GM19043 (cell line): ENCODE measurements around the gene ITGBL1.
"Not testable (repeated sequence)": the region's sequence is repeated elsewhere in the genome, so short reads cannot be mapped to it uniquely, and the experiment has no call there.

Experiments
- ATAC-seq: cut with Tn5 transposase; IDR thresholded peaks from one replicate; pipeline ENCODE4 v1.9.1; 2021; ENCODE audit warnings: low read depth; ENCODE audit not compliant: unreplicated experiment

The ITGBL1 gene

DNA sequence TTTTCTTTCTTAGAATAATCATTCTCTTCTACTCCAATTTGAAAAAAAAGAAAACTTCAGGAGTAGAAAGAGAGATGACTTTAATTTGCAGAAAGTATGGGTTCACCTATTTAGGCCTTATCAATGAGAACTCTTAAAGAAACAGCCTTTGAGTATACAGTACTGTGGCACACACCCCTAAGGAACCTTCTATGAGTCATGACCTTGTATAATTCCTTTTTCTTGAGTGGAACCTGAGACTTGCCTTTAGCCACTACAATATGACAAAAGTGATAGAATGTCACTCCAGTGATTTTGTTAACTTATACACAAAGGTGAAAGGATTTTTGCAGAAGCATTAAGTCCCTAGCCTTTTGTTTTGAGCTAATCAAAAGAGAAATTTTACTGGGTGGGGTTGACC, 58.7 kb downstream of the ITGBL1 start:
- ATAC-seq: no peak

DNA sequence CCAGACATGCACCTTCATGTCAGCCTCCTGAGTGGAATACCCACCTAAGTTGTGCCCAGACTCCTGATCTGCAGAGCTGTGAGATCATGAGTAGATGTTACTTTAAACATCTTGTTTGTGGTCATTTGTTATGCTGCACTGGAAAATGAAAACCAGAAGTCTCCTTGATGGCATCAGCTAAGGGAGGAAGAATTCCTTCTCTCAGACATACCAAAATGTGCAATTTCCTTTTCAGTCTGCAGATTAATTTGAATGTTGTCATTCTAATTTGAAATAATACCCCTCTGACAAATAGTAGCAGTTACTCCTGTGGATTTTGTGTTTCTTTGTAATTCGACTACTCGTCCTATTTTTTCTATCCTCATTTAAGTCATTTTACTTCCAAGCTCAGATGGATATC, 59.3 kb downstream of the ITGBL1 start:
- ATAC-seq: no peak

DNA sequence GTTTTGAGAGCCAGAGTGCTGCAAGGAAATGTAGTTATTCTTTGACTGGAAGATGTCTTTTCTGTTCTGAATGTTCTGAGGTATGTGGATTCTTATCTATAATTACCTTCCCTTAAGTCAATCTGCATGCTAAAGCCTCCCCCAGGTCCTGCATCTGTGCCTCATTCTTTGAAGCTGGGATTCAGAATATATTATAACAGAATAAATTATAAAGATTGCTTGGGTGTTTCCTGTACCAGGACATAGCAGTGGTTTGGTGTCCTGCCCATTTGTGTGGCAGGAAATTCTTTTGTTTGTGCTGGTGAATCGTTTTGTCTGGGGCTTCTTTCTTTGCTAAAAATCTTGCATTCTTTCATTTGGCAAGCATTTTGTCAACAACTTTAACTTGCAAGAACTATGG, 60.2 kb downstream of the ITGBL1 start:
- ATAC-seq: no peak

DNA sequence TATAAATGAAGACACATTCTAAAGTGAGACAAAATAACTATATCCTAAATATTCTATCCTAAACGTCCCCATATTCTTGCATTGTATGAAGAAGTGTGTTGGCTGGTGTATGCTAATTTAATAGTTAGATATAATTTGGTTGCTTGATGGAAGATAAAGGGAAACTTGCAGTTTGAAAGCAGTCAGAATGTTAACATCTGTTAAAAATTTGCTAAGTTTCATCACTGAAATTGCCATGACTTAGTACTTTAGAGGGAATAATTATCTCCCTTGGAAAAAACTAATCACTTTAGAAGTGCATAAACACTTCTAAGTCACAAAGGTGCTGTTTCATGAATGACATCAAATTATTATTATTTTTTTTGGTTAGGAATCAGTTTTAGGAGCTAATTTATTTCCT, 61.6 kb downstream of the ITGBL1 start:
- no peak for ATAC-seq

DNA sequence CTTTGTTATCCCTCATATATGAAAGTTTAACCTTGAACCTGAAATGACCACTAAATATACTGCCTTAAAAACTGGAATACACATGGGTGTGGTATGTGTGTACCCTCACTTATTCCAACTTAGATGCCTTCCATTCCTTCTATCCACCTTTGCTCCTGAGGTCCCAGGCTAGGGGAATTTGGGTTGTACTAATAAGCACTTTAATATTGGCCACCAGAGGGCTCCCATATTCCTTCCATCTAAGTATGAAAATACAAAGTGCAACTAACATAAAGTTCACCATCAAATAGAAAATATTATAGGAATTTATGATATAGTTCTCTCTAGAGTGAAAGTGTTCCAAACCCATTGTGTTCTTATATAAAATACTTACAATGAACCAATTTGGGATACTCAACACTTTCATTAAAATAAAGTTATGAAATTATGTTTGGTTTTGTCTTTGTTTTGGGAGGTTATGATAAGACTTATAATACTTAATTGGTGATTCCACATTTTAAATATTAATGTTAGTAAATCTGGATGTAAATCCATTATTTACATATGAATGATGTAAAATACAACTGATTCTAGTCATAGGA, 62.3 kb downstream of the ITGBL1 start:
- ATAC-seq: no peak

DNA sequence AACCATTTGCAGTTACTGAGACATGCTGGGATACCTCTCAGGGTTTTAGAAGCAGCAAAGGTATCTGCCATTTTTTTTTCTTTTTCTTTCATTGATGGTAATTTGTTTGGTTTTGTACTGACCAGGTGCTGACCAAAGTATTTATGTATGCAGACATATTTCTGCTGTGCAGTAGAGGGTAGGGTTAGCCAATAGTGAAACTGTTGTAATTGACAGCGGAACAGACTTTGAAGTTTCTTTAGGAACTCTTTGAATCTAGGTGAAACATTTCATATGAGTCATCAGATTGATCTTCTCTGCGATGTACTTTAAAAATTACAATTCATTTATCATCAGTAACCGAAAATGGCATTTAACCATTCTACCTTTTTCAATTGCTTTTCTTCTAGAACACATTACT, 63.0 kb downstream of the ITGBL1 start:
- ATAC-seq: no peak

DNA sequence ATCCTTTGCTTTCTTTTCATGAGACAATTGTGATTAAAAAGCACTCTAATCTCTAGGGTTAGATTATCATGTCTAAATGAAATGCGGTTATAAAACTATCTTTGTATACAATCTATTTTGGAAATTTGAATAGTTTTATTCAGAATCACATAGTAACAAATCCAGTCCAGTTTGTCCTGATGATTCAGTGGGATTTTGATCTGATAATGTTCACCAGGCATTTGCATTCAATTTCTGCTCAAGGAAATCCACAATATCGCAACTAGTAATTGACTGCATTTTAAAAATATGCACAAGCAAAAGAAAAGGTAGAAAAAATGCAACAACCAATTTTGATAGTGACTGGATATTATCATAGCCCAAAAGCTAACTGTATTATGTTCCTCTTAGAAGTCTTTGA, 63.8 kb downstream of the ITGBL1 start:
- ATAC-seq: no peak

DNA sequence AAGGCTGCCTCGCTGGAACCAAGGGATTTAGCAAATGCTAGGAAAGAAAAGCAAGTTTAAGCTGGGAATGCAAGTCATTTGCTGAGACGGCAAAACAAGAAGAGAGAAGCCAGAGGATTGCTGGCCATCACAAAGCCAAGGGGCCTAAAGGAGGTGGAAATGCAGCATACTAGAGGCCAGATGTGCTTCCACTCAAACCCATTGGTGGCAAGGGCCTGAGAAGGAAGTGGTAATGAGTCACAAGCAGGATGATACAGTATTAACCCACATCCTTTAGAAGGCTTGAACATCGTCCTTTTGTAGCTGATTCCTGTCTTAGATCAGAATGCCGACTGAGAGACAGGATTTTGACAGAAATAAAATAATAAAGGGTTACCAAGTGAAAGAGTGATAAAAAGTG, 68.2 kb downstream of the ITGBL1 start:
- no peak for ATAC-seq

DNA sequence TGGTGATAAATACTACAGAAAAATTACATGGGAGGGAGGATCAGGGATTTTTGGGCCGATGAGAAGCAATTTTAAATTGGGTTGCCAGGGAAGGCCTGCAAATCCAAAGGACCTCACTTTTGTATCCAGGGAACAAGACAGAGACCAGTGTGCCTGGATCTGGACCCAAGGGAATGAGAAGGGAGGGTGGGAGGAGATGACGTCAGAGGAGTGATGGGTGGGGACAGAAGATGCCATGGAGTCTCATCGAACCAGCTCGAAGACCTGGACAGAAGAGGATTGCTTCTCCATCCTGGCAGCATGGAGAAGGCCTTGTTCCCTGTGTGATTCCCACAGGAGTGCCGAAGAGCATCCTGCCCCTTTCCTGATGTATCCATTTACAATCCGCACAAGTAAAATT, 68.9 kb downstream of the ITGBL1 start:
- ATAC-seq: no peak

DNA sequence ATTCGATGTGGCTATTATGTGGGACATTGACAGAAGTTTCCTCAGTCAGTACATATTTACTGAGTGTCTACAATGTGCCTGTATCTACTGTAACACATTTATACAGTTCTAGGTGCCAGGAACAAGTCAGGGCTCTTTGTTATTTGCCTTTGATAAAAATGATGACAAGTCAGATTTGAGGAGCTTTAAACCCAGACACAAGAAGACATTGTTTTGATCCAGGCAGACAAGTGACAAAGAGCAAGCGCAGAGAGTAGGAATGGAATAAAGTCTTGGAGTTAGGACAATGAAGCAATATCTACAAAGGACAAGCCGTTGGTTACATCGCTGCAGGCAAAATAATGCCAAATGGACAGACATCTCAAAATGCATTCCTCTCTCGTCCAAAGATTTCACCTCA, 70.1 kb downstream of the ITGBL1 start:
- no peak for ATAC-seq

DNA sequence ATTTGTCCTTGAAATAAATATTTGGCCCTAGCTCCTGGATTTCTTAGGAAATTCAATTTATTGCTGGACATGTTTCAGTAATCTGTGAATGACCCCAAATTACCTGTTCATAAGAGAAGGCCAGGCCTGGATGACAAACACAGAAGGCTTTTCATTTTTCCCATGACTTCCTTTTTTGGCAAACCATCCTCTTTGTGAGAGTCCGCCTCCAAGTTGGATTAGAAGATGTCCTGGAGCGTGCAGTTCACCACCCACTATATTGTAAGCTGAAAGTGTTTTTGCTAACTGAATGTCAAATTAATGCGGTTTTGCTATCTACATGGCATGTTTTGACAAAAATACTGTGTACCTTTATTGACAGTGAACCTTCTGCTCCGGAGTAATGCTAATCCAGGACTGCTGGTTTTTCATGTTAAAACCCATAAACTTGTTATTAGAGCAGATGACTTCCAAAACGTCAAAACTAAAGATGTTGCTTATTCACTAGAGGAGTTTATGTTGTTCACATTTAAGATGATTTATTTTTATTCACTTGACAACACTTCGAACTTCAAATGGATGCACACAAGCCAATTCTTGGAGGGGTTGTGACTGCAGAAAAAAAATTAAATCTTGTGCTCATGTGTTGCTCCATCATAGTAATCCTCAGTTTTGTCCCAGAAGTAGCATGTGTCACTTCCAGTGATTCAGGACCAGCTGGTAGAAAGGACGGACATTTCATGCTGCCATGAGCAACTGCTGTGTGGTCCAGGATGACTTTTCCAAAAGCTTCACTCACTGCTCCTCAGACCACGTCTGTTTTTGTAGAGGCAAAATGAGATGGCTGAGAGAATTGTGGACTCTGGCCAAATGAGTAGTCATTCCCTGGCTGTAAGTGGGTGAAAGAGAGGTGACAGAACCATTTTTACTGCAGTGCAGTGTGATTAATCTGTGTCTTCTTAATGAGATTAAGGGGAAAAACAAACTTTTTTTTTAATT, 71.0 kb downstream of the ITGBL1 start:
- no peak for ATAC-seq

DNA sequence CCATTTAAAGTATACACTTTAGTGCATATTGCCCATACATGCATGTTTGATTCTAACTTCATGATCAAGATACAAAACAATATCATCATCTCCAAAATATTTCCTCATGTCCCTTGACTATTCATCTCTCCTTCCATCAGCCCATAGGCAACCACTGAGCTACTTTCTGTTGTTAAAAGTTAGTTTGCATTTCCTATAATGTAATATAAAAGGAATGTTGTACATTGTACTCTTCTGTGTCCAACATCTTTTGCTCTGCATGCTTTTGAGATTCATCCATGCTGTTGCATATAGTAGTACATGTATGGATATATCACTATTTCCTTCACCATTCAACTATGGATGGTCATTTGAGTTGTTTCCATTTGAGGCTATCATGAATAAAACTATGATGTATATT, 74.7 kb downstream of the ITGBL1 start:
- ATAC-seq: no peak

DNA sequence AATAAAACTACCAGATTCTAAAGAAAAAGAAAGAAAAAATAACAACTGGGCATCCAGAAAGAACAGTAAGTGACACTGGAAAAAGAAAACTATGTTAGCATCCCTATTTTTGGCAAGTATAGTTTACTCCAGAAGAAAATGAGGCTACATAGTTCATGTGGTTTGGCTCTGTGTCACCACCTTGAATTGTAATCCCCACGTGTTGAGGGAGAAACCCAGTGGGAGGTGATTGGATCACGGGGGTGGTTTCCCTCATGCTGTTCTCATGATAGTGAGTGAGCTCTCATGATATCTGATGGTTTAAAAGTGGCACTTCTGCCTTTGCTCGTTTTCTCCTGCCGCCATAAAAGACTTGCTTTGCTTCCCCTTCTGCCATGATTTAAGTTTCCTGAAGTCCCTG, 76.9 kb downstream of the ITGBL1 start:
- no peak for ATAC-seq

DNA sequence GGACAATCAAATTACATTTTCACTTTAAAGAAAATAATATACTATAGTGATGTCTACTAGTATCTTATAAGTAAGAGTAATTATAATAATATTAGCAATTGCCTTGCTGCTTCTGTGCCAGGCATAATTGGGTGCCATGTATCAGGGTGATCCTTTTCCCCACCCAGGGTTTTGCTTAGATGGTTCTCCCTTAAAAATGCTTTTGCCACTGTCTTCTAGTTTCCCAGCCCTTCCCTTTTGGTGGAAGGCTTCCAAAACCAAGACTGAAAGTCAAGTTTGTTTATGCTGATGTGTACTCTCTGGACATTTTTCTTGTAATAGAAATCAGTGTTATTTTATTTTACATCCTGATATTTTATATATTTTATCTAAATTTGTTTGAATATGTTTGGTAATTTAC, 77.8 kb downstream of the ITGBL1 start:
- no peak for ATAC-seq

DNA sequence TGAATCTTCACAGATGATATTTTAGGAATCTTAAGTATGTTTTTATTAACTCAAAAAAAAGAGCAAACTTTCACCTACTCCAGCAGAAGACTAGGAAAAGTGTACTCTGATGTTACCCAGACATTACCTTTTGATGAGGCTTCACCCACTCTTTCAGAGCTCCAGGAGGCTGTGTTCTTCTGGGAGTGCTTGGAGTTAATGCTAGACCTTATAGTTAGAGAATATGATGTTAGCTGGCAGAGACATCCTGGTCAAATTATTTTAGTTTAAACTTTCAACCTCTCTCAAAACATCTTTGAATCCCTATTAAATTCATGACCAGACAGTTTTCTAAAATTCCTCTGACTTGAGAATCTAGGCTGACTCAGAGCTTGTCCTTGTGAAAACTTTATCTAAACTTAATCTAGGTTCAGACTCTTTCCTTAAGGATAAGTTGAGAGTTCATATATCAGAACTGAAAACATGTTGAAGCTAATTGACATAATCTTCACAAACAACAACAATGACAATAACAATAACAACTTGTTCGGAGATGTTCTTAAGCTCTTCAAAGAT, 82.8 kb downstream of the ITGBL1 start:
- ATAC-seq: no peak

DNA sequence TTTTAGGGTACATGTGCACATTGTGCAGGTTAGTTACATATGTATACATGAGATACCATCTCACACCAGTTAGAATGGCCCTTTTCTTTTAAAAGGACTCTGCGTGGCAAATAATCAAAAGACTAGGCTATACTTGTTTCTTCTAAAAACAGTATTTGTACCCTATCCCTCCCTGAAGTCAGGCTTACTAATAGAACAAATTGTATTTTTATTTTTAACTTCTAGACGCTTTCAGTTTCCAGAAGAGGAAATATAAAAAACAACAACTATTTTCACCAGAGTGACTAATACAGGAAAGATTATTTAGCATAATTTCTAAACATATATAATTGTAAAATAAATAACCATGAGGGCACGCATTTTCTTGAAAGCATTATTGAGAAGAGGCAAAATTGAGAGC, 83.6 kb downstream of the ITGBL1 start:
- ATAC-seq: no peak

DNA sequence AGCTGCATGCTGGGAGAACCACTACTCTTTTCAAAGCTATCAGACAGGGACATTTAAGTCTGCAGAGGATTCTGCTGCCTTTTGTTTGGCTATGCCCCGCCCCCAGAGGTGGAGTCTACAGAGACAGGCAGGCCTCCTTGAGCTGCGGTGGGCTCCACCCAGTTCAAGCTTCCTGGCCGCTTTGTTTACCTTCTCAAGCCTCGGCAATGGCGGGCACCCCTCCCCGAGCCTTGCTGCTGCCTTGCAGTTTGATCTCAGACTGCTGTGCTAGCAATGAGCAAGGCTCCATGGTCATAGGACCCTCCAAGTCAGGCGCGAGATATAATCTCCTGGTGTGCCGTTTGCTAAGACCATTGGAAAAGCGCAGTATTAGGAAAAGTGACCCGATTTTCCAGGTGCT, 92.1 kb downstream of the ITGBL1 start:
- not testable (repeated sequence) for ATAC-seq

DNA sequence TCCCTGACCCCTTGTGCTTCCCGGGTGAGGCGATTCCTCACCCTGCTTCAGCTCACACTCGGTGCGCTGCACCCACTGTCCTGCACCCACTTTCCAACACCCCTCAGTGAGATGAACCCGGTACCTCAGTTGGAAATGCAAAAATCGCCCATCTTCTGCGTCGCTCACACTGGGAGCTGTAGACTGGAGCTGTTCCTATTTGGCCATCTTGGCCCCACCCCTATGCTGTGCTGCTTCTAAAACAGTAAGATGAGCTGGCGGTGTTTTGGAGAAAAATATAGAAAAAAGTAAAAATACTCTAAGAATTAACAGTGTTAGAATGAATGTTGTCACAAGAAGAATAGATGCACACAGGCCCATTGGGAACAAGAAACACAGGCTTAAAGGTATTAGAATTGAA, 92.5 kb downstream of the ITGBL1 start:
- ATAC-seq: no peak

DNA sequence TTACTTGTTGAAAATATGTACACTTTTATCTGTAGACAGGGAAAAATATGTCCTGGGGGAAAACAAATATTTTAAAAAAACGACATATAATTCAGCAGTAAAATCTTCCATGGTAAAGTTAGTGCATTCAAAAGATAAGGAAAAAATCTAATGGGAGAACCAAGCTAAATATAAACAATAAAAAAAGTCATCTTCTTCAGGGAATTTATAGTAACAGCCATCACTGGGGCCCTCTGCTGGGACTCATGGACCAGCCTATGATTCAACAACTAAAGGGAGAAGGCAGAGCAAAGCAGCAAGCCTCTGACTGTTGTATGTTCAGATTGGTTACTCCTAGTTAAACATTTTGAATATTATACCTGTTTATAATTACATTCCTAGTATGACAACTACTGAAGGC, 93.0 kb downstream of the ITGBL1 start:
- ATAC-seq: no peak

DNA sequence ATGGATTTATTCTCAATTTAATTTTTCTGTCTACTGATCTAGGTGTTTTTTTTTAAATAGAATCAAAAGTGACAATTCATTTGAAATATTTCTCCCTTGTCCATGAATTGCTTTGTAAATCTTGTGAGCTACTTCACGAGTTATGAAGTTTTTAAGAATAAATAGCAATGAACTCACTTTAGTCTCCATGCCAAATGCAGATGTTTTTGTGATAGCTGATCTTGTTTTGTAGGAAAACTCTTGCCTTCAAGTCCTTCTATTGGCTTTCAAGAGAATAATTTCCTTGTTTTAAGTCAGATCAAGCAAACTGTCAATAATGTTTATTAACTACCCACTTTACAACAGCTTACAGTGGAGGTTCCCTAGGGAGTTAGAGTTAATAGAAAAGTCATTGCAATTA, 99.8 kb downstream of the ITGBL1 start:
- no peak for ATAC-seq

DNA sequence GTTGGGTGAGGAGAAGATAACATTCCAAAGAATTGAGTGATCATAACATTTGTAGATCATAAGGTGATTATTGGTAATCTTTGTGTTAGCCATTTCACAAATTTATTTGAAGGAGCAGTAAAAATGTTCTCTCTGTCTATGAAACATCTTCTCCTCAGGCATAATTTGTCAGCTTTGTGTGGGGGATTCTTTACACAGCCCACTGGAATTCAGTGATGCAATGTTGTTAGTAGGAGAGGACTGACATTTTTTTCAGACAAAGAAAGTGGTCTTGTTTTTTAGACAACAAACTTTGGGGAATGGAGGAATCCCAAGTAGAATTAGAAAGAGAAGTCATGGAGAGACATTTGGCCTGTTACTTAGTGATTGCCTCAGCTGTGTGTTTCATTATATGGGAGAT, 100.3 kb downstream of the ITGBL1 start:
- no peak for ATAC-seq
